ENCODE data around the gene TRAK1. TPM values are rescaled to one million over a fixed set of nuclear protein-coding genes. Genes with fewer than 3 reads are reported as not detected.
A peak's percentile ranks its signal among the peaks of the same experiment; 100 is the strongest.

The TRAK1 gene
- total and polyA plus RNA-seq, 2 of the 4 experiments (the other 2 are of a cell fraction) = 25.6 to 28.1 TPM

GRCh38 chr3:42095540-42095939 lies 4.4 kb downstream of the TRAK1 start:
- Histone ChIP-seq H2BK15ac (ENCODE audit: low read depth, low read length) (no peak overlapping the region), H3K56ac (ENCODE audit: extremely low read depth, insufficient read depth, low read length) (no peak overlapping the region), H3K36me3 (ENCODE audit: control insufficient read depth, insufficient read depth, low read length) (no peaks in the 10 kb centered on the region), H2BK5ac (ENCODE audit: low read depth, low read length, poor library complexity, severe bottlenecking) (no peak overlapping the region), H2AK5ac (ENCODE audit: low read depth, low read length) (0 out of 2 replicates have a peak overlapping the region, but pooled peaks have one; percentile 17), H4K8ac (ENCODE audit: low read depth in 2 of 2, low read length in 2 of 2) (no peak overlapping the region), H2BK120ac (ENCODE audit: low read depth, low read length) (peak overlapping the region; percentile 6; the same call in 1 of the 2 replicates), H3K4me2 (ENCODE audit: low read depth, low read length) (no peak overlapping the region), H3K14ac (replicated peaks; ENCODE audit: low read depth, low read length) (no peak overlapping the region), H3K4me1 (ENCODE audit: control insufficient read depth, insufficient read depth, low read length) (peaks cover 16% of the 10 kb centered on the region), H3K9ac (ENCODE audit: low read depth, low read length) (no peak overlapping the region), H3K27me3 (ENCODE audit: control insufficient read depth, insufficient read depth, low read length) (no peaks in the 10 kb centered on the region), H3K79me1 (ENCODE audit: low read depth in 1 of 2, low read length in 2 of 2) (peaks cover 7 to 62% of the 10 kb centered on the region in 2 experiments), H3K4me3 (ENCODE audit: insufficient read depth, low read depth, low read length) (no peak overlapping the region), H2BK20ac (ENCODE audit: low read depth, low read length) (no peak overlapping the region), H4K5ac (ENCODE audit: low read depth, low read length) (no peak overlapping the region), H4K91ac (ENCODE audit: insufficient read depth, low read depth, low read length) (no peak overlapping the region), H2AK9ac (replicated peaks; ENCODE audit: low read depth, low read length, poor library complexity) (no peak overlapping the region), H3K9me1 (ENCODE audit: insufficient read depth, low read length) (peaks cover 4% of the 10 kb centered on the region; the same call in 1 of the 2 replicates), H3K27ac (ENCODE audit: insufficient read depth, low read length) (no peak overlapping the region), H3K4ac (ENCODE audit: low read depth, low read length) (peak overlapping the region; percentile 11; the same call in 1 of the 2 replicates), H3K9me3 (ENCODE audit: control insufficient read depth, insufficient read depth, low read length) (peaks cover 3% of the 10 kb centered on the region; the same call in 1 of the 2 replicates), H4K20me1 (ENCODE audit: insufficient read depth, low read length) (no peaks in the 10 kb centered on the region), H3K18ac (ENCODE audit: low read depth, low read length) (no peak overlapping the region), H3K23ac (ENCODE audit: low read depth, low read length) (no peak overlapping the region), H2AFZ (replicated peaks; ENCODE audit: low read length, poor library complexity) (no peak overlapping the region)
- in situ Hi-C loops (cut with MboI; ENCODE audit: low sequenced_read_pairs) (loop anchor here (5.0 kb wide), 1 partner anchor 83 kb away; no protein-coding TSS in a partner anchor), dilution Hi-C loops (cut with HindIII; ENCODE audit: low sequenced_read_pairs, unreplicated experiment) (no loop called here), intact Hi-C loops (cut with micrococcal nuclease) (loop anchor here (5.0 kb wide), 1 partner anchor 63 kb away; no protein-coding TSS in a partner anchor)
- no TSS peak for BruUV-seq (replicated peaks)
- no CpG with 5 or more reads among the region's 2 CpGs for WGBS, 2 experiments (ENCODE audit: extremely low coverage in 2 of 2, insufficient read length in 1 of 2)
- no peak for DNase-seq
- ChIA-PET POLR2A (ENCODE audit: unreplicated experiment) (interaction anchor here (0.6 kb wide), 1 partner anchor 40 kb away, joined by 4 read pairs; no protein-coding TSS in a partner anchor), CTCF (no interaction called here)
- no peak for ATAC-seq (ENCODE audit: low read depth)
- TF ChIP-seq NFE2L2 (IDR thresholded peaks at IDR 0.05; ENCODE audit: low read depth, low read length) (no peak), USF2 (IDR thresholded peaks at IDR 0.05; ENCODE audit: low read depth, low read length) (no peak), RFX5 (IDR thresholded peaks at IDR 0.05; ENCODE audit: low read depth, low read length) (no peak), BHLHE40 (IDR thresholded peaks at IDR 0.05; ENCODE audit: low read depth, low read length) (no peak), SMC3 (IDR thresholded peaks at IDR 0.05; ENCODE audit: low read depth, low read length) (no peak), RAD21 (IDR thresholded peaks at IDR 0.05; ENCODE audit: low read length) (no peak), CTCF (conservative IDR thresholded peaks at IDR 0.05; ENCODE audit: low read depth, low read length) (no peak), FOS (IDR thresholded peaks at IDR 0.05; ENCODE audit: low read depth, low read length) (no peak), MAZ (IDR thresholded peaks at IDR 0.05; ENCODE audit: borderline replicate concordance, low read depth, low read length) (no peak), ELK1 (IDR thresholded peaks at IDR 0.05; ENCODE audit: borderline replicate concordance, low read depth, low read length) (no peak), MXI1 (IDR thresholded peaks at IDR 0.05; ENCODE audit: borderline replicate concordance, low read depth, low read length) (no peak), MAFK (IDR thresholded peaks at IDR 0.05; ENCODE audit: low read depth, low read length) (no peak), POLR2A (IDR thresholded peaks at IDR 0.05; ENCODE audit: low read depth, low read length) (no peak), RCOR1 (IDR thresholded peaks at IDR 0.05; ENCODE audit: insufficient replicate concordance, low read length) (no peak), CEBPB (IDR thresholded peaks at IDR 0.05; ENCODE audit: low read depth, low read length) (no peak), CHD1 (IDR thresholded peaks at IDR 0.05; ENCODE audit: low read depth, low read length) (no peak)
